SK-N-SH treated with all-trans-retinoic acid at 6 μM for 48 hours (cell line): Measurements from ENCODE around the gene SLC25A17.

Source experiments
- ARNTL ChIP-seq: fragments of 450-650 bp; formaldehyde crosslinking; IDR thresholded peaks from 2 replicates; pipeline ENCODE4 v1.5.0; 2020; ENCODE audit warnings: low read depth, mild to moderate bottlenecking, moderate library complexity, borderline replicate concordance
- BACH2 ChIP-seq: fragments of 250-450 bp; sonication (Bioruptor Pico); IDR thresholded peaks from 2 replicates; pipeline ENCODE4 v1.9.0; 2021; ENCODE audit warnings: mild to moderate bottlenecking, borderline replicate concordance
- PATZ1 ChIP-seq: fragments of 250-450 bp; sonication (Bioruptor Pico); IDR thresholded peaks from 2 replicates; pipeline ENCODE4 v1.8.0; 2020; ENCODE audit warnings: mild to moderate bottlenecking, moderate library complexity, borderline replicate concordance
- RARB ChIP-seq: fragments of 250-450 bp; sonication (Bioruptor Pico); IDR thresholded peaks from 2 replicates; pipeline ENCODE4 v1.8.0; 2021; ENCODE audit warnings: mild to moderate bottlenecking, moderate library complexity
- ZFP3 ChIP-seq: fragments of 250-450 bp; sonication (Bioruptor Pico); IDR thresholded peaks from 2 replicates; pipeline ENCODE4 v1.5.0; 2020; ENCODE audit warnings: mild to moderate bottlenecking, moderate library complexity
- ZFP30 ChIP-seq: fragments of 450-650 bp; formaldehyde crosslinking; IDR thresholded peaks from 2 replicates; pipeline ENCODE4 v1.5.0; 2022; ENCODE audit warnings: mild to moderate bottlenecking, moderate library complexity
- ZNF8 ChIP-seq: fragments of 450-650 bp; formaldehyde crosslinking; IDR thresholded peaks from 2 replicates; pipeline ENCODE4 v1.5.0; 2020; ENCODE audit warnings: mild to moderate bottlenecking, moderate library complexity
- TF ChIP-seq, protein P1 (sequence below): fragments of 250-450 bp; sonication (Bioruptor Pico); IDR thresholded peaks from 2 replicates; pipeline ENCODE4 v1.5.1; 2021; ENCODE audit warnings: mild to moderate bottlenecking, moderate library complexity
- TF ChIP-seq, protein P2 (sequence below): fragments of 250-450 bp; sonication (Bioruptor Pico); IDR thresholded peaks from 2 replicates; pipeline ENCODE4 v1.8.0; 2021; ENCODE audit warnings: low read depth, mild to moderate bottlenecking, moderate library complexity, borderline replicate concordance

GRCh38 chr22:40764763-40765441 is 54.2 kb downstream of the SLC25A17 start:
- TF ChIP-seq, protein P1, sequence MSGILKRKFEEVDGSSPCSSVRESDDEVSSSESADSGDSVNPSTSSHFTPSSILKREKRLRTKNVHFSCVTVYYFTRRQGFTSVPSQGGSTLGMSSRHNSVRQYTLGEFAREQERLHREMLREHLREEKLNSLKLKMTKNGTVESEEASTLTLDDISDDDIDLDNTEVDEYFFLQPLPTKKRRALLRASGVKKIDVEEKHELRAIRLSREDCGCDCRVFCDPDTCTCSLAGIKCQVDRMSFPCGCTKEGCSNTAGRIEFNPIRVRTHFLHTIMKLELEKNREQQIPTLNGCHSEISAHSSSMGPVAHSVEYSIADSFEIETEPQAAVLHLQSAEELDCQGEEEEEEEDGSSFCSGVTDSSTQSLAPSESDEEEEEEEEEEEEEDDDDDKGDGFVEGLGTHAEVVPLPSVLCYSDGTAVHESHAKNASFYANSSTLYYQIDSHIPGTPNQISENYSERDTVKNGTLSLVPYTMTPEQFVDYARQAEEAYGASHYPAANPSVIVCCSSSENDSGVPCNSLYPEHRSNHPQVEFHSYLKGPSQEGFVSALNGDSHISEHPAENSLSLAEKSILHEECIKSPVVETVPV (CRISPR knock-in tag): no peak
- TF ChIP-seq ZFP3 (CRISPR knock-in tag): no peak
- no peak for TF ChIP-seq ARNTL
- TF ChIP-seq BACH2 (CRISPR knock-in tag): no peak
- no peak for TF ChIP-seq ZFP30 (CRISPR knock-in tag)
- no peak for TF ChIP-seq ZNF8 (CRISPR knock-in tag)
- no peak for TF ChIP-seq RARB (CRISPR knock-in tag)
- no peak for TF ChIP-seq PATZ1 (CRISPR knock-in tag)
- TF ChIP-seq, protein P2, sequence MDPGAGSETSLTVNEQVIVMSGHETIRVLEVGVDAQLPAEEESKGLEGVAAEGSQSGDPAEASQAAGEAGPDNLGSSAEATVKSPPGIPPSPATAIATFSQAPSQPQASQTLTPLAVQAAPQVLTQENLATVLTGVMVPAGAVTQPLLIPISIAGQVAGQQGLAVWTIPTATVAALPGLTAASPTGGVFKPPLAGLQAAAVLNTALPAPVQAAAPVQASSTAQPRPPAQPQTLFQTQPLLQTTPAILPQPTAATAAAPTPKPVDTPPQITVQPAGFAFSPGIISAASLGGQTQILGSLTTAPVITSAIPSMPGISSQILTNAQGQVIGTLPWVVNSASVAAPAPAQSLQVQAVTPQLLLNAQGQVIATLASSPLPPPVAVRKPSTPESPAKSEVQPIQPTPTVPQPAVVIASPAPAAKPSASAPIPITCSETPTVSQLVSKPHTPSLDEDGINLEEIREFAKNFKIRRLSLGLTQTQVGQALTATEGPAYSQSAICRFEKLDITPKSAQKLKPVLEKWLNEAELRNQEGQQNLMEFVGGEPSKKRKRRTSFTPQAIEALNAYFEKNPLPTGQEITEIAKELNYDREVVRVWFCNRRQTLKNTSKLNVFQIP: no peak
